ENCODE results near the gene DDX10.

DNA sequence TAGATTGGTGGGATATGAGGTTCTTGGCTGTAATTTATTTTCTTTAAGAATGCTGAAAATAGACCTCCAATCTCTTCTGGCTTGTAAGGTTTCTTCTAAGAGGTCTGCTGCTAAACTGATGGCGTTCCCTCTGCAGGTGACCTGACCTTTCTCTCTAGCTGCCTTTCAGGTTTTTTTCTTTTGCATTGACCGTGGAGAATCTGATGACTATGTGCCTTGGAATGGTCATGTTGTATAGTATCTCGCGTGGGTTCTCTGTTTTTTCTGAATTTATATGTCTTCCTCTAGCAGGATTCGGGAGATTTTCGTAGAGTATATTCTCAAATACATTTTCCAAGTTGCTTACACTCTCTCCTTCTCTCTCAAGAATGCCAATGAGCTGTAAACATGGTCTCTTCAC, 122.2 kb downstream of the DDX10 start:
- TF ChIP-seq, protein P1, sequence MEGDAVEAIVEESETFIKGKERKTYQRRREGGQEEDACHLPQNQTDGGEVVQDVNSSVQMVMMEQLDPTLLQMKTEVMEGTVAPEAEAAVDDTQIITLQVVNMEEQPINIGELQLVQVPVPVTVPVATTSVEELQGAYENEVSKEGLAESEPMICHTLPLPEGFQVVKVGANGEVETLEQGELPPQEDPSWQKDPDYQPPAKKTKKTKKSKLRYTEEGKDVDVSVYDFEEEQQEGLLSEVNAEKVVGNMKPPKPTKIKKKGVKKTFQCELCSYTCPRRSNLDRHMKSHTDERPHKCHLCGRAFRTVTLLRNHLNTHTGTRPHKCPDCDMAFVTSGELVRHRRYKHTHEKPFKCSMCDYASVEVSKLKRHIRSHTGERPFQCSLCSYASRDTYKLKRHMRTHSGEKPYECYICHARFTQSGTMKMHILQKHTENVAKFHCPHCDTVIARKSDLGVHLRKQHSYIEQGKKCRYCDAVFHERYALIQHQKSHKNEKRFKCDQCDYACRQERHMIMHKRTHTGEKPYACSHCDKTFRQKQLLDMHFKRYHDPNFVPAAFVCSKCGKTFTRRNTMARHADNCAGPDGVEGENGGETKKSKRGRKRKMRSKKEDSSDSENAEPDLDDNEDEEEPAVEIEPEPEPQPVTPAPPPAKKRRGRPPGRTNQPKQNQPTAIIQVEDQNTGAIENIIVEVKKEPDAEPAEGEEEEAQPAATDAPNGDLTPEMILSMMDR (IDR thresholded peaks at IDR 0.05; ENCODE audit: low read depth, low read length, missing input control): no peak
- TF ChIP-seq, protein P2, sequence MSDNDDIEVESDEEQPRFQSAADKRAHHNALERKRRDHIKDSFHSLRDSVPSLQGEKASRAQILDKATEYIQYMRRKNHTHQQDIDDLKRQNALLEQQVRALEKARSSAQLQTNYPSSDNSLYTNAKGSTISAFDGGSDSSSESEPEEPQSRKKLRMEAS (IDR thresholded peaks at IDR 0.05): no peak
- no peak for TF ChIP-seq ATF3 (IDR thresholded peaks at IDR 0.05)
